SJSA1 (cell line): Measurements from ENCODE around the gene CREB3. TPM values are rescaled to one million over a fixed set of nuclear protein-coding genes. Genes with fewer than 3 reads are reported as not detected.

ENCODE experiments used
- DNase-seq, 2 experiments: peaks; one replicate each; pipeline ENCODE4 v3.0.0-alpha.2; 2015 to 2020; ENCODE audit warnings: low spot score in 2 of 2, low read depth in 1 of 2
- H3K27ac ChIP-seq: fragments of 250-450 bp; sonication (Bioruptor Pico); 2 replicates; pipeline ENCODE4 v1.5.1; 2020; ENCODE audit warnings: mild to moderate bottlenecking, moderate library complexity
- H3K27me3 ChIP-seq: fragments of 250-450 bp; sonication (Bioruptor Pico); replicated peaks from 2 replicates; pipeline ENCODE4 v1.5.1; 2020; ENCODE audit warnings: mild to moderate bottlenecking, moderate library complexity
- H3K36me3 ChIP-seq: fragments of 250-450 bp; sonication (Bioruptor Pico); 2 replicates; pipeline ENCODE4 v1.5.1; 2020; ENCODE audit warnings: mild to moderate bottlenecking
- H3K4me1 ChIP-seq: fragments of 250-450 bp; sonication (Bioruptor Pico); replicated peaks from 2 replicates; pipeline ENCODE4 v1.6.1; 2021; ENCODE audit warnings: mild to moderate bottlenecking
- H3K4me3 ChIP-seq: fragments of 250-450 bp; sonication (Bioruptor Pico); 2 replicates; pipeline ENCODE4 v1.5.1; 2020; ENCODE audit warnings: mild to moderate bottlenecking
- H3K9me3 ChIP-seq: fragments of 250-450 bp; sonication (Bioruptor Pico); replicated peaks from 2 replicates; pipeline ENCODE4 v1.5.1; 2020; ENCODE audit warnings: mild to moderate bottlenecking
- total RNA-seq: library from RNA; depleted of rRNA; stranded (reverse); fragments of >200 nt; shearing (Covaris generic); gene quantifications from 2 replicates; pipeline ENCODE4 v1.2.3, GENCODE V29; 2014

CREB3 gene
- total RNA-seq, 1 experiment from 2014 or later: 39.2 TPM

- Histone ChIP-seq H3K4me3 (no peak overlapping the region), H3K9me3 (no peaks in the 10 kb centered on the region), H3K27me3 (no peaks in the 10 kb centered on the region), H3K4me1 (peaks cover 36% of the 10 kb centered on the region), H3K27ac (no peak overlapping the region), H3K36me3 (peaks cover 76% of the 10 kb centered on the region)
- DNase-seq: no peak
Observed at GRCh38 chr9:35725362-35725761, 7.1 kb upstream of the CREB3 start.

- Histone ChIP-seq H3K9me3 (no peaks in the 10 kb centered on the region), H3K4me3 (no peak overlapping the region), H3K4me1 (peaks cover 44% of the 10 kb centered on the region)
Observed at GRCh38 chr9:35726931-35727330, 5.5 kb upstream of the CREB3 start.

GRCh38 chr9:35727676-35728040 is 4.8 kb upstream of the CREB3 start:
- H3K4me1 ChIP-seq: peaks cover 44% of the 10 kb centered on the region
- no peaks in the 10 kb centered on the region for H3K9me3 ChIP-seq

More at GRCh38 chr9:35726931-35727330, 5.5 kb upstream of the CREB3 start:
- Histone ChIP-seq H3K36me3 (peaks cover 63% of the 10 kb centered on the region), H3K27ac (peak overlapping the region; percentile 98), H3K27me3 (no peaks in the 10 kb centered on the region)
- DNase-seq: peak in 1 of 2 experiments; percentile 3

GRCh38 chr9:35728041-35728971 is 4.2 kb upstream of the CREB3 start:
- Histone ChIP-seq H3K9me3 (no peaks in the 10 kb centered on the region), H3K27ac (peak overlapping the region; percentile 98), H3K4me3 (peak overlapping the region; percentile 15), H3K36me3 (peaks cover 51% of the 10 kb centered on the region), H3K27me3 (no peaks in the 10 kb centered on the region), H3K4me1 (peaks cover 48% of the 10 kb centered on the region)
- DNase-seq: peak; percentile 82 to 90

More at GRCh38 chr9:35727676-35728040, 4.8 kb upstream of the CREB3 start:
- H3K36me3 ChIP-seq: peaks cover 56% of the 10 kb centered on the region
- DNase-seq: no peak
- no peaks in the 10 kb centered on the region for H3K27me3 ChIP-seq
- peak overlapping the region; percentile 15 for H3K4me3 ChIP-seq
- peak overlapping the region; percentile 98 for H3K27ac ChIP-seq

- H3K9me3 ChIP-seq: no peaks in the 10 kb centered on the region
- peak overlapping the region; percentile 26 for H3K4me3 ChIP-seq
- peaks cover 46% of the 10 kb centered on the region for H3K36me3 ChIP-seq
- peak overlapping the region; percentile 67 for H3K27ac ChIP-seq
- no peak for DNase-seq
- no peaks in the 10 kb centered on the region for H3K27me3 ChIP-seq
- H3K4me1 ChIP-seq: peaks cover 53% of the 10 kb centered on the region
Observed at GRCh38 chr9:35729101-35729500, 3.4 kb upstream of the CREB3 start.

GRCh38 chr9:35729700-35730485 is 2.6 kb upstream of the CREB3 start:
- H3K27me3 ChIP-seq: no peaks in the 10 kb centered on the region
- peaks cover 53% of the 10 kb centered on the region for H3K4me1 ChIP-seq
- peak overlapping the region; percentile 73 for H3K27ac ChIP-seq
- peak; percentile 48 to 68 for DNase-seq
- peak overlapping the region; percentile 26 for H3K4me3 ChIP-seq
- no peaks in the 10 kb centered on the region for H3K9me3 ChIP-seq
- H3K36me3 ChIP-seq: peaks cover 39% of the 10 kb centered on the region

GRCh38 chr9:35730486-35730854 is 2.0 kb upstream of the CREB3 start:
- DNase-seq: no peak
- H3K4me3 ChIP-seq: peak overlapping the region; percentile 52
- peaks cover 53% of the 10 kb centered on the region for H3K4me1 ChIP-seq
- no peaks in the 10 kb centered on the region for H3K27me3 ChIP-seq
- H3K27ac ChIP-seq: peak overlapping the region; percentile 73; the same call in 1 of the 2 replicates
- H3K36me3 ChIP-seq: peaks cover 39% of the 10 kb centered on the region
- H3K9me3 ChIP-seq: no peaks in the 10 kb centered on the region

GRCh38 chr9:35731415-35732184 is 866 bp upstream of the CREB3 start:
- H3K27ac ChIP-seq: peak overlapping the region; percentile 73
- DNase-seq: no peak
- H3K36me3 ChIP-seq: peaks cover 40% of the 10 kb centered on the region
- H3K4me3 ChIP-seq: peak overlapping the region; percentile 52
- peaks cover 52% of the 10 kb centered on the region for H3K4me1 ChIP-seq
- no peaks in the 10 kb centered on the region for H3K9me3 ChIP-seq
- H3K27me3 ChIP-seq: no peaks in the 10 kb centered on the region

- Histone ChIP-seq H3K4me1 (peaks cover 39% of the 10 kb centered on the region), H3K36me3 (peaks cover 42% of the 10 kb centered on the region), H3K27ac (peak overlapping the region; percentile 73), H3K9me3 (no peaks in the 10 kb centered on the region), H3K27me3 (no peaks in the 10 kb centered on the region), H3K4me3 (peak overlapping the region; percentile 52)
- peak in 1 of 2 experiments; percentile 39 for DNase-seq
Observed at GRCh38 chr9:35732800-35733541, 505 bp downstream of the CREB3 start.

- no peaks in the 10 kb centered on the region for H3K9me3 ChIP-seq
- H3K4me1 ChIP-seq: peaks cover 27% of the 10 kb centered on the region
- H3K4me3 ChIP-seq: no peak overlapping the region
- no peak for DNase-seq
- no peaks in the 10 kb centered on the region for H3K27me3 ChIP-seq
- H3K36me3 ChIP-seq: peaks cover 51% of the 10 kb centered on the region
- H3K27ac ChIP-seq: no peak overlapping the region
Observed at GRCh38 chr9:35734096-35734495, 1.6 kb downstream of the CREB3 start.

- H3K4me3 ChIP-seq: no peak overlapping the region
- DNase-seq: peak; percentile 36 to 57
- H3K4me1 ChIP-seq: peaks cover 9% of the 10 kb centered on the region
- H3K9me3 ChIP-seq: no peaks in the 10 kb centered on the region
- peaks cover 57% of the 10 kb centered on the region for H3K36me3 ChIP-seq
- H3K27me3 ChIP-seq: no peaks in the 10 kb centered on the region
- no peak overlapping the region for H3K27ac ChIP-seq
Observed at GRCh38 chr9:35736201-35736633, 3.8 kb downstream of the CREB3 start.

- H3K36me3 ChIP-seq: peaks cover 57% of the 10 kb centered on the region
Observed at GRCh38 chr9:35737143-35737542, 4.7 kb downstream of the CREB3 start.

GRCh38 chr9:35738186-35738585 is 5.7 kb downstream of the CREB3 start:
- peaks cover 6% of the 10 kb centered on the region for H3K4me1 ChIP-seq
- no peaks in the 10 kb centered on the region for H3K9me3 ChIP-seq
- H3K36me3 ChIP-seq: peaks cover 63% of the 10 kb centered on the region
- H3K4me3 ChIP-seq: no peak overlapping the region
- no peak for DNase-seq
- no peaks in the 10 kb centered on the region for H3K27me3 ChIP-seq
- no peak overlapping the region for H3K27ac ChIP-seq

More at GRCh38 chr9:35737143-35737542, 4.7 kb downstream of the CREB3 start:
- Histone ChIP-seq H3K4me3 (no peak overlapping the region), H3K9me3 (no peaks in the 10 kb centered on the region), H3K27me3 (no peaks in the 10 kb centered on the region), H3K4me1 (peaks cover 9% of the 10 kb centered on the region), H3K27ac (no peak overlapping the region)
- DNase-seq: no peak
